Activated naive CD8-positive, alpha-beta T cell treated with anti-CD3 and anti-CD28 coated beads, Interleukin-2, amount 50 U/mL, for 24 hours (primary cell): ENCODE measurements around the gene GPANK1.

ENCODE experiments used
- ATAC-seq: fragments of 150-1000 bp; cut with Tn5 transposase; one replicate; pipeline ENCODE4 v1.10.0; 2021
- DNase-seq: peaks from one replicate; pipeline ENCODE4 v3.0.0; 2021
- H3K27ac Mint-ChIP-seq: one replicate; pipeline ENCODE4 v1.8.0; 2021; ENCODE audit warnings: mild to moderate bottlenecking, mixed read lengths
- H3K27me3 Mint-ChIP-seq: one replicate; pipeline ENCODE4 v1.8.0; 2021; ENCODE audit warnings: mixed read lengths
- H3K36me3 Mint-ChIP-seq: one replicate; pipeline ENCODE4 v1.8.0; 2021; ENCODE audit warnings: low read depth, mixed read lengths
- H3K4me1 Mint-ChIP-seq: one replicate; pipeline ENCODE4 v1.8.0; 2021; ENCODE audit warnings: mixed read lengths
- H3K4me3 Mint-ChIP-seq: one replicate; pipeline ENCODE4 v1.8.0; 2021; ENCODE audit warnings: mild to moderate bottlenecking, moderate library complexity, mixed read lengths
- H3K9me3 Mint-ChIP-seq: one replicate; pipeline ENCODE4 v1.8.0; 2021; ENCODE audit warnings: mixed read lengths

GPANK1 gene

DNA sequence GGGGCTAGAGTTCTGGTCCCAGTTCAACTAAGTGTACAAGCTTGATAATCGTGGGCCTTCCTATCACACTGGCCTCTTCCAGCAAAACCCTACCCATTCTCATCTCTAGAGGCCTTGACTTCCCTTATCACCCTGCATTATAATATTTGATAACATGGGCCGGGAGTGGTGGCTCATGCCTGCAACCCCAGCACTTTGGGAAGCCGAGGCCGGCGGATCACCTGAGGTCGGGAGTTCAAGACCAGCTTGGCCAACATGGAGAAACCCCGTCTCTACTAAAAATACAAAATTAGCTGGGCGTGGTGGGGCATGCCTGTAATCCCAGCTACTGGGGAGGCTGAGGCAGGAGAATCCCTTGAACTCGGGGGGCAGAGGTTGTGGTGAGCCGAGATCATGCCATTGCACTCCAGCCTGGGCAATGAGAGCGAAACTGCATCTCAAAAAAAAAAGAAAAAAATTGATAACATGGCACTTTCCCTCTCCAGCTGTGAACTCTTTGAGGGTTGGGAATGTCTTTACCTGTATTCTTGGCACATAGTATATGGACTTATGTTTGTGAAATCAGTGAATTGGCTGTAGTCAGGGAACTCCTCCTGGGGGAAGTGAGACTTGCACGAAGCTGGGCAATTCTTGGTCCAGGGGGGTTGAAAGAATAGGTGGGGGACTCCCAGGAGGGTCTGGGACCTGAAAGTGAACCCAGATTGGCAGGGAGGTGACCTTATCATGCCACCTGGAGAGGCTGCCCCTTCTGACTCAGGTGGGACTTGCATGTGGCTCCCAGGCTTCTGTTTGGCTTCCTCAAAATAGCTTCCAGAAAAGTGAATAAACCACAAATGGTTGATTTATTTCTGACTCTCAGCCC lies 3.3 kb downstream of the GPANK1 start:
- H3K27ac Mint-ChIP-seq, result peak overlapping the region; percentile 46
- peak overlapping the region; percentile 93 for H3K4me3 Mint-ChIP-seq
- peaks cover 75% of the 10 kb centered on the region for H3K4me1 Mint-ChIP-seq
- no peak for DNase-seq
- H3K27me3 Mint-ChIP-seq, result peaks cover 2% of the 10 kb centered on the region
- ATAC-seq, result no peak
- H3K9me3 Mint-ChIP-seq, result no peaks in the 10 kb centered on the region
- peaks cover 58% of the 10 kb centered on the region for H3K36me3 Mint-ChIP-seq

DNA sequence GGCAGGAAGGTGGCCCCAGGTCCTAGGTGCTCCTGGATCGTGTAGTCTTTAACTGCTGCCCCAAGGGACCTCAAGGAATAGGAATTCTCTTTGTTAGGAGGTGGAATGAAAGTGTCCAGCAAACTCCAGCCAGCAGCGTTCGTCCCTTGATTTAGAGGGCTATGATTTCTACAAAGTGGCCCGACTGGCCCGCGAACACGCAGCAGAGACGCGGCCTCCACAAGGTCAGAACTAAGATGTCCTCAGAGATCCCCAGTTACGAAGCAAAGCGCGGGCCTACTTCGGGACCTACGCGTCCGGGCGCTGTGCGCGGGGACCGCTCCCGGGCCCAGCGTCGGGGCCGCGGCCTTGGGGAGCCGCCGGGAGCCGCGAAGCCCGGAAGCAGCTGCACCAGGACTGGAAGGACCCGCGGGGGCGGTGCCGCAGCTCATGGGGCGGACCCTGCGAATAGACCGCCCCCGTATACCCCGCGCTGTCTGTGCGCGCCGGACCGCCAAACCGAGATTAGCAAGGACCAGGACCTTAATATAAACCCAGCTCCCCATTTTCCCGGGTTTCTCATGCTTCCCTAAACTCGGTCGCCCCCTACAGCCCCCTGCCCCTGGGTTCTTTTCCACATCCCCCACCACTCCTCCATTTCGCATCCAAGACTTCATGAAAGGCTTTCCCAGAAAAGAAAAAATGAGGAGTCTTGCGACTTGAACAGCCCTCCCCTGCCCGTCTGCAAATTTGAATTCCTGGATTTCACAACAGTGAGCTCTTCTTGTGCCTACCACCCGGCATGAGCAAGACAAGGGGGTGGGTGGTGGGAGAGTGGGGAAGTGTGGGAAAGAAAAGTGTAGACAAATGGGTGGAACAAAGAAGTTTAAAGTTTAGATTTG lies 4.2 kb downstream of the GPANK1 start, which contains the start of gene C6orf47:
C6orf47 (minus strand) TSS at position 398 of the 881 bp plus-strand sequence. CDS start 831 bp downstream, outside the sequence.
- DNase-seq, result peak; percentile 85
- H3K27ac Mint-ChIP-seq, result peak within 1 kb of the TSS; percentile 87
- H3K9me3 Mint-ChIP-seq, result no peaks in the 10 kb centered on the region
- peak within 1 kb of the TSS; percentile 93 for H3K4me3 Mint-ChIP-seq
- H3K4me1 Mint-ChIP-seq, result peaks cover 76% of the 10 kb centered on the region
- H3K27me3 Mint-ChIP-seq, result peaks cover 2% of the 10 kb centered on the region
- ATAC-seq, result peak; percentile 75
- peaks cover 54% of the 10 kb centered on the region for H3K36me3 Mint-ChIP-seq

DNA sequence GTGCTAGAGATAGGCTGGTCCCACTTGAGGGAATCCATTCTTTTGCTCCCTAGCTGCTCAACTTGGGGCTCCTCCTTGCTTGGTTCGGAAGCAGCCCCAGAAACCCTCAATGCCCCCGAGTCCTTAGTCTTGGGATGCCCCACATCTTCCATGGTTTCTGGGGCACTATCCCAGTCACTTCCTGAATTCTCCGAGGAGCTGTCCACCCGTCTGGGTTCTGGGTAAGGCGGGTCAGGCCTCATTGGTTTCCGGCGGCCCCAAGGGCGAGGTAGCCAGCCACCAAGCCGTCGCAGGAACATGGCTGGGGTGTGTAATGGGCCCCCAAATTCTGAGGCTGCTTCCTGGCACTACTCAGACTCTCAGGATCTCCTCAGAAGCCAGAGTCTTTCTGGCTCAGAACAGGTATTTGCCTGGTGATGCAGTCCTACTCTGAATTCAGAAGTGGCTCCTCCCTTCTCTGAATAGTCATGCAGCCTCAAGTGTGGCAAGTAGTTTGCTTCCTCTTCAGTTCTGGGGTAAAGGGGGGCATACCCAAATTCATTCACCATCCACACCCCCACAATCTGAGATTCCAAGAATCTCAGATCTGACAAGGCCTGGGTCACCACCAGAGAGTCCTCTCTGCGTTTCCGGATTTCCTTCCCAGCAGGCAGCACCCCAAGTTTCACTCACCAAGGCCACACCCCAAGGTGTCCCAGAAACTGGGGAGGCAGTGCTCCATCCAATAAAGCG lies 5.0 kb downstream of the GPANK1 start:
- DNase-seq, result peak; percentile 37
- H3K36me3 Mint-ChIP-seq, result peaks cover 52% of the 10 kb centered on the region
- H3K27ac Mint-ChIP-seq, result peak overlapping the region; percentile 87
- peak; percentile 41 for ATAC-seq
- H3K4me1 Mint-ChIP-seq, result peaks cover 78% of the 10 kb centered on the region
- peak overlapping the region; percentile 93 for H3K4me3 Mint-ChIP-seq
- H3K27me3 Mint-ChIP-seq, result peaks cover under 1% of the 10 kb centered on the region
- H3K9me3 Mint-ChIP-seq, result no peaks in the 10 kb centered on the region

DNA sequence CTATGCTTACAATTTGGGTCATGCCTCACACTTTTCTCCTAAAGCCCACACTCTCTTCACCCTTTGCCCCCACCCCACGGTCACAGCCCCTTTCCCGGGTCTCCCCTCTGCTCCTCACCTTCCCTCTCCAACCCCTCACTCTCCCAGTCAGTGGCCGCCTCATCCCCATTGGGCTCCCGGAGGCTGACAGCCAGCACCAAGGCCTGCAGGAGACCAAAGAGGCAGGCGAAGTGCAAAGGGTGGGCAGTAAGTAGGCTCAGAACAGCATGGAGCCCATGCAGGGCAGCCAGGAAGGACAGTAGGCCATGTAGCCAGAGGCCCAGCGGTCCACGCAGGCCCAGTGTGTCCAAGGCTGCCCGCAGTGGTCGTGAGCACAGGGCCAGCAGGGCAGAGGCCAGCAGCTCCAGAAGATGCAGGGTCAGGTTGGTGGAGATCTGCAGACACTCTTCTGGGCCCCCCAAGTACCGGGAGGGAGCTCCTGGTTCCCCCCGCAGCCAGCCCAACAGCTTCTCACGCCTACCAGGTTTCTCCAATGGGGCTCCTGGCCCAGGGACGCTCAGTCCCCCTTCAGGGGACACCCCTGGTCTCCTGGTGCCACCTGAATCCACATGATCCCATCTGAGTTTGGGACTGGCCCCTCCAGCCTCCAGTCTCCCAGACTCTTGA lies 5.7 kb downstream of the GPANK1 start:
- no peaks in the 10 kb centered on the region for H3K27me3 Mint-ChIP-seq
- no peaks in the 10 kb centered on the region for H3K9me3 Mint-ChIP-seq
- H3K36me3 Mint-ChIP-seq, result peaks cover 45% of the 10 kb centered on the region
- H3K4me3 Mint-ChIP-seq, result peak overlapping the region; percentile 93
- DNase-seq, result no peak
- peak overlapping the region; percentile 87 for H3K27ac Mint-ChIP-seq
- H3K4me1 Mint-ChIP-seq, result peaks cover 71% of the 10 kb centered on the region
- no peak for ATAC-seq

DNA sequence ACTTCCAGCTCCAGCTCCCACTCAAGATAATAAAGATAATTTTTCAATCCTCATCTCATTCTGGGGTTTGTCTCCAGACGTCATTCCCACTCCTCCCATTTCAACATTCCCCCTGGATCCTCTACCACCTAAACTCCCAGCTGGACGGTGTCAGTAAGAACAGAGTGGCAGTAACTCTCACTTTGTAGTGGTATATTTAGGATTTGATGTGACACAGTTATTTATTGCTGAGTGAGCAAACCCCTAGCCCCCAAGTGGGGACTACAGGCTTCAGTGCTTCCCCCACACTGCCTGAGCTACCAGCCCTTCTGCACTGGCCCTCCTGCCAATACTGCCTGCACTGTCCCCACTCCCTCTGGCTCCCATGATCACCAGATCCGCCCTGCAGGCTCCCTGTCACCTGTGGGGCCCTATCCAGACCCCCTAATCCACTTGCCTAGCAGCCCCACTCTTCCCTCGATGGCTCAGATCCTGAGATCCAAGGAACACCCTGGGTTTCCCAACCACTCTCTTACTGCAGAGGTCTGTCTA lies 6.6 kb downstream of the GPANK1 start:
- no peak for DNase-seq
- no peak for ATAC-seq
- peak overlapping the region; percentile 79 for H3K27ac Mint-ChIP-seq
- no peaks in the 10 kb centered on the region for H3K9me3 Mint-ChIP-seq
- H3K4me3 Mint-ChIP-seq, result peak overlapping the region; percentile 93
- no peaks in the 10 kb centered on the region for H3K27me3 Mint-ChIP-seq
- H3K36me3 Mint-ChIP-seq, result peaks cover 36% of the 10 kb centered on the region
- H3K4me1 Mint-ChIP-seq, result peaks cover 69% of the 10 kb centered on the region

DNA sequence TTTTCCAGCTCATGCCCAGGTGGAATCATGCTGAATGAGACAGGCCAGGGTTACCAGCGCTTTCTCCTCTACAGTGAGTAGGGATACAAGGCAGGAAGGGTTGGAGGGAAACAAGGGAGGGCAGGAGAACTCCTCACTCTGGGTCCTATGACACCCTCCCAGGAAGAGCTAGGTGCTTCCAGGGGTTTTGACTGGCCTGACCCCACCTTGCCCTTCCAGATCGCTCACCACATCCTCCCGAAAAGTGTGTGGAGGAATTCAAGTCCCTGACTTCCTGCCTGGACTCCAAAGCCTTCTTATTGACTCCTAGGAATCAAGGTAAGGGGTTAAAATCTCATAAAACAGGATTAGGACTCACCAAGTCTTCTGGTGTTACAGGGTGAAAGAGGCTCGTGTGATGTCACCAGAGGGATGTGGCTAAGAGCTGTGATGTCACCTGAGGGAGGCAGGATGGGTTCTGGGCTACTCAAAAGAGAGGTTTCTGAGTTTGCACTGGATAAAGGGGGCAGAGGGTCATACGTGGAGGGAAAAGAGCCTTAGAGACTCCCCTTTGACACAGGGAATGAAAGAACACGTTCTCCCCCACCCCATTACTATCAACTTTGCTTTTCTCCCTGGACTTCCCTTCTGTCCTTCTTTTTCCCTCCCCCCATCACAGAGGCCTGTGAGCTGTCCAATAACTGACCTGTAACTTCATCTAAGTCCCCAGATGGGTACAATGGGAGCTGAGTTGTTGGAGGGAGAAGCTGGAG lies 7.2 kb downstream of the GPANK1 start:
- Mint-ChIP-seq H3K4me3 (peak overlapping the region; percentile 93), H3K9me3 (no peaks in the 10 kb centered on the region), H3K36me3 (peaks cover 32% of the 10 kb centered on the region), H3K27me3 (no peaks in the 10 kb centered on the region), H3K27ac (peak overlapping the region; percentile 79), H3K4me1 (peaks cover 69% of the 10 kb centered on the region)
- DNase-seq, result no peak
- ATAC-seq, result no peak

DNA sequence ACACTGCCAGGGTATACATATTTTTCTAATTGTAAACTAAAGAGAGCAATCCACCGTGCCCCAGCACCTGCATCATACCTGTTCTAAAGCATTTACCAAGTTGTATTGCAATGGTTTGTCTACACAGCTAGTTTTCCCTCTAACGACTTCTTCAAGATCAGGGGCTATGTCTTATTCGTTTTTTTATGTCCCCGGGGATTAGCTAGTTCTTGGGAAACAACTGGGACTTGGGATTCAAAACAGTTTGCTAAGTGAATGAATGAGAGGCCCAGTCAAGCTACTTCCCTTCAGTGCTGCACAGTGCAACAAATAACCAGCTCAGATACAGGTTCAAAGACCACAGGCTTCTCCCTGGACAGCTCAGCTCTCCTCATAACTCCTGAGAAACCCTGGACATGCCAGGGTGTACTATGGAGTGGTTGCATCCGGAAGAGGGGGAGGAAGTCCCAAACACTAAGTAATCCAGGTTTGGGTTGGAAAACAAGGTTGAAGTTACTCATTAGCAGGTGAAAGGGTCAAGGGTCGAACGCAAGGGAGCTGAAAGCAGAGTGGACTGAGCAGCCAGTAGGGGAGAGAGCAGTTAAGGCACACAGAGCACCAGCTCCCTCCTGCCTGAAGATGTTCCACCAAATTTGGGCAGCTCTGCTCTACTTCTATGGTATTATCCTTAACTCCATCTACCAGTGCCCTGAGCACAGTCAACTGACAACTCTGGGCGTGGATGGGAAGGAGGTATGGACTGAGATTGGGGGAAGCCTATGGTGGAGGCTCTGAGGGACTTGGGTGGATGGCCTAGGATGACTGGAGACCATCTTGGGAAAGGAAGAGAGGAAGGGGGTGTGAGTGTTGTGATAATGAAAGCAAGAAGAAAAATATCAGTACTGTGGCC lies 9.2 kb downstream of the GPANK1 start, which contains the start of gene APOM:
APOM (plus strand) TSS at position 546 of the 889 bp plus-strand sequence; CDS start at position 619, 73 bp downstream.
- ATAC-seq (no peak), DNase-seq (no peak)
- Mint-ChIP-seq H3K4me3 (no peak within 1 kb of the TSS), H3K9me3 (no peaks in the 10 kb centered on the region), H3K36me3 (peaks cover 30% of the 10 kb centered on the region), H3K4me1 (peaks cover 72% of the 10 kb centered on the region), H3K27me3 (no peaks in the 10 kb centered on the region), H3K27ac (peak within 1 kb of the TSS; percentile 54)

DNA sequence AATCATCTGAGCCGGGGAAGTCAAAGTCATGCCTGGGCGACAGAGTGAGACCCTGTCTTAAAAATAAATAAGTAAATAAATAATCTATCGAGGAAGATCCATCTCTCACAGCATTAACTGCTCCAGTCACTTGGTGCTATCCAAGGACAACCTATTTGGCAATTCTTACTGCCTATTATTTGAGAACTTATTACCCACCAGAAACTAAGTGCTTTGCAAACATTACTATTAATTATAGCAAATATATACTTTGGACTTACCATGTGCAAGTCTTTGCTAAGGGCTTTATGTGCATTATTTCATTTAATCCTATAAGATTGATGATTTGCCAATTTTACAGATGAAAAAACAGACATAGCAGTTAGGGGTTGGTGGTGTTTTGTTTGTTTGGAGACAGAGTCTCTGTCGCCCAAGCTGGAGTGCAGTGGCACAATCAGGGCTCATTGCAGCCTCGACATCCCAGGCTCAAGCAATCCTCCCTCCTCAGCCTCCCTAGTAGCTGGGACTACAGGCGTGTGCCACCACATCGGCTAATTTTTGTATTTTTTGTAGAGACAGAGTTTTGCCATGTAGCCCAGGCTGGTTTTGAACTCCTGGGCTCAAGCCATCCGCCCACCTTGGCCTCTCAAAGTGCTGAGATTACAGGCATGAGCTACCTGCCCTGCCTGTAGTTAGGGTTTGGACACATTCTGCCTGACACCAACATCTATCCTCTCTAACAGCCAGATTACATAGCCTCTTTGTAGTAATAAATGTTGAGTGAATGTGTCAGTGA lies 10.0 kb downstream of the GPANK1 start:
- Mint-ChIP-seq H3K36me3 (peaks cover 28% of the 10 kb centered on the region), H3K27ac (no peak overlapping the region), H3K4me3 (no peak overlapping the region), H3K9me3 (no peaks in the 10 kb centered on the region), H3K4me1 (peaks cover 75% of the 10 kb centered on the region), H3K27me3 (no peaks in the 10 kb centered on the region)
- ATAC-seq, result no peak
- DNase-seq, result no peak

DNA sequence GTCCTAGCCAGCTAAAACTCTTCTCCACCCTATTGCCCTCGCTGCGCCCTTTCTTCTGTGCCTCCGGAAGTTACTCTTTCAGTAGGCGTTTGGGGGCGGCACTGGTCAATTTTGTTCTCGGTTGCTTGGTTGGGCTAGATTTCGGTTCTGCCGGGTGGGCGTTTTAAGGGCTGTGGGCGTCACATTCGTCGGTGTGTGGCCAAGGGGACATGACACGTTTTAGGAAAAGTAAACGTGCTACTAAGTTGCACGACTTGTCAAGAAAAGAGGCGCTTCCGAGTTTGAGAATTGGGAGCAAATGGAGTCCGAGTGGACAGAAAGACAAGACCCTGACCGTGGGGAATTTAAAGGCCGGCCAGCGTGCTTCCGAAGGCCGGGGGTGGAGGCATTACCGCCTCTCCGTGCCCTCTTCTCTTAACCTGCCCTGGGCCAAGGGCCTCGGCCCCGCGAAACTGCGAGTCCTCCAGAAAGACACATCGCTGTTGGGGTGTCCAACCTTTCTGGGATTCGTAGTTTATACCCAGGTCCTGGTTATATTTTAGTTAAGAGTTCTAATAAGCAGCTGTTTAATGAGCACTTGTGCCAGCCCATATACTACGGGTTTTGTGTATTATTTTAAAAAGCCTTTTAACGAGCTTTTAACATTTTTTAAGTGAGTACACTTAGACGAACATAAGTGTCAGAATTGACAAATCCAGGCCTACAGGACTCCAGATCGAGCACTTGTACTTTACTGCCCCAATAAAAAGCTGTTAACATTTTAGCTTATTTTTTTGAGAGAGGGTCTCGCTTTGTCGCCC lies 11.7 kb downstream of the GPANK1 start:
- peaks cover 63% of the 10 kb centered on the region for H3K4me1 Mint-ChIP-seq
- peak overlapping the region; percentile 91 for H3K4me3 Mint-ChIP-seq
- ATAC-seq (peak; percentile 60), DNase-seq (peak; percentile 86)
- no peaks in the 10 kb centered on the region for H3K9me3 Mint-ChIP-seq
- H3K27me3 Mint-ChIP-seq, result no peaks in the 10 kb centered on the region
- H3K27ac Mint-ChIP-seq, result peak overlapping the region; percentile 100
- H3K36me3 Mint-ChIP-seq, result peaks cover 34% of the 10 kb centered on the region

DNA sequence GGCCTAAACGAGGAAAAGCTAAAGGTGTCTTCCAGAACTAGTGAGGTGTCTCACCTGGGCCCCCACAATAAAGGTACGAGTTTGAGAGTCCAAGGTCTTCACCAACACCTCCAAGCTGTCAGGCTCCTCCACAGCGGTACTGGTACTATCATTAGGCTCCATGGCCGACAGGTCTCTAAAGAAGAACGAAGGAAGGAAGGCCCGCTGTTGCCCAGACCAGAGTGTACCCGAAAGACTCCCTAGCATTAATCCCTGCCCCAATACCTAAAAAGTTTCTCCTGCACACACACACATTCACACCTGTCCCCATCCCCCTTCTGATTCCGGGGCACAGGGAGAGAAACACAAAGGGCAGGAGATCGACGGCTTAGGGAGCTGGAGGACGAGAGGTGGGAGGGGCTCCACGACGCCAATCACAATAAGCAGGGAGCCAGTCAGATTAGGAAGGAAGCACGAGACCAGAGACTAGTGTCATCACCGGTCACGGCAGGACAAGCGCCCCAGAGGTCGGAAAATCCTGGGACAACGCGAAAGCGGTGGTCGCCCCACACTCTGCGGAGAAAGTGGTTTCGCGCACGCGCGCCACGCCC lies 13.1 kb downstream of the GPANK1 start:
- Mint-ChIP-seq H3K27me3 (no peaks in the 10 kb centered on the region), H3K36me3 (peaks cover 35% of the 10 kb centered on the region), H3K4me1 (peaks cover 51% of the 10 kb centered on the region), H3K9me3 (no peaks in the 10 kb centered on the region), H3K4me3 (peak overlapping the region; percentile 91), H3K27ac (peak overlapping the region; percentile 100)
- DNase-seq (no peak), ATAC-seq (peak; percentile 66)

DNA sequence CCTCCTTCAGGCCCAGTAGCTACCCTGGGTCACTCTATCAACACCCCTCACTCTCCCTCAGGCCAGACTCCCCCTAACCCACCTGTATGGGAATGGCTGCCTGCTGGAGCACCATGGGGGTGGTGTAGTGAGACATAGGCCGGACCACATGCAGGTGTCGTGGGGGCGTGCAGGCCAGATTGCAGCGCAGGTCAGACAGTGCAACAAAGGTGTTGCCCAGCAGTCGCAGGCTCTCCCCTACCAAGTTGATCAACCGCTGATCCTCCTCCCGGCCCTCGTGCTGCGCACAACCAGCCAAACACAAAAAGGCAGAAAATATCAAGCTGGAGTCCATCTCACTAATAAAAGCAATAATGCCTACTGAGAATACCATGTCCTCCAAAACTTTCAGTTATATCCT lies 19.5 kb downstream of the GPANK1 start:
- Mint-ChIP-seq H3K9me3 (no peaks in the 10 kb centered on the region), H3K4me1 (peaks cover 17% of the 10 kb centered on the region), H3K4me3 (no peak overlapping the region), H3K27ac (no peak overlapping the region), H3K27me3 (no peaks in the 10 kb centered on the region), H3K36me3 (peaks cover 40% of the 10 kb centered on the region)
- ATAC-seq, result no peak
- no peak for DNase-seq
